Measurements from ENCODE around the gene ENC1.

DNA sequence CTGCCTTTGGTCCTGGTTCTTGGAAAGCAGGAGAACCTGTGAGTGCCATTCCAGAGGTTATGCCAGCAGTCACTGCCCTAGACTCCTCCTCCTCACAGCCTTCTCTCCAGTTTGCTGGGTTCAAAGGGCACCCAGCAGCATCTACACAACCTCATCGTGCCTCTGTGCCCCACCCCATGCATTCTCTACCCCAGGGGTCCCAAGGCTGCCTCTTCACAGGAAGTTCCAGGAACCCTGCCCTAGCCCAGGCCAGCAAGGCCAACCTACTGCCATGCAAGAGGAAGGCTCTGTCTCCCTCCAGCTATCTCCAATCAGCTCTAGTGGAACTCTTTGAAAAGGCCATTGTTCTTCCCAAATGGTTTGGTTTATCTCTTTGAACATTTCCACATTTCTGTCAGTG lies 21.2 kb downstream of the ENC1 start:
- TF ChIP-seq, protein P1, sequence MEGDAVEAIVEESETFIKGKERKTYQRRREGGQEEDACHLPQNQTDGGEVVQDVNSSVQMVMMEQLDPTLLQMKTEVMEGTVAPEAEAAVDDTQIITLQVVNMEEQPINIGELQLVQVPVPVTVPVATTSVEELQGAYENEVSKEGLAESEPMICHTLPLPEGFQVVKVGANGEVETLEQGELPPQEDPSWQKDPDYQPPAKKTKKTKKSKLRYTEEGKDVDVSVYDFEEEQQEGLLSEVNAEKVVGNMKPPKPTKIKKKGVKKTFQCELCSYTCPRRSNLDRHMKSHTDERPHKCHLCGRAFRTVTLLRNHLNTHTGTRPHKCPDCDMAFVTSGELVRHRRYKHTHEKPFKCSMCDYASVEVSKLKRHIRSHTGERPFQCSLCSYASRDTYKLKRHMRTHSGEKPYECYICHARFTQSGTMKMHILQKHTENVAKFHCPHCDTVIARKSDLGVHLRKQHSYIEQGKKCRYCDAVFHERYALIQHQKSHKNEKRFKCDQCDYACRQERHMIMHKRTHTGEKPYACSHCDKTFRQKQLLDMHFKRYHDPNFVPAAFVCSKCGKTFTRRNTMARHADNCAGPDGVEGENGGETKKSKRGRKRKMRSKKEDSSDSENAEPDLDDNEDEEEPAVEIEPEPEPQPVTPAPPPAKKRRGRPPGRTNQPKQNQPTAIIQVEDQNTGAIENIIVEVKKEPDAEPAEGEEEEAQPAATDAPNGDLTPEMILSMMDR (IDR thresholded peaks at IDR 0.05): no peak
- TF ChIP-seq POLR2A (IDR thresholded peaks at IDR 0.05): no peak

Measured in body of pancreas (tissue), 4 donors.